SK-N-SH treated with all-trans-retinoic acid at 6 μM for 48 hours (cell line): ENCODE data around the gene TNK2.

Source experiments
- ZFP3 ChIP-seq: fragments of 250-450 bp; sonication (Bioruptor Pico); IDR thresholded peaks from 2 replicates; pipeline ENCODE4 v1.5.0; 2020; ENCODE audit warnings: mild to moderate bottlenecking, moderate library complexity
- TF ChIP-seq, protein P1 (sequence below): fragments of 250-450 bp; sonication (Bioruptor Pico); IDR thresholded peaks from 2 replicates; pipeline ENCODE4 v1.5.1; 2020; ENCODE audit warnings: low read depth, mild to moderate bottlenecking, moderate library complexity

DNA sequence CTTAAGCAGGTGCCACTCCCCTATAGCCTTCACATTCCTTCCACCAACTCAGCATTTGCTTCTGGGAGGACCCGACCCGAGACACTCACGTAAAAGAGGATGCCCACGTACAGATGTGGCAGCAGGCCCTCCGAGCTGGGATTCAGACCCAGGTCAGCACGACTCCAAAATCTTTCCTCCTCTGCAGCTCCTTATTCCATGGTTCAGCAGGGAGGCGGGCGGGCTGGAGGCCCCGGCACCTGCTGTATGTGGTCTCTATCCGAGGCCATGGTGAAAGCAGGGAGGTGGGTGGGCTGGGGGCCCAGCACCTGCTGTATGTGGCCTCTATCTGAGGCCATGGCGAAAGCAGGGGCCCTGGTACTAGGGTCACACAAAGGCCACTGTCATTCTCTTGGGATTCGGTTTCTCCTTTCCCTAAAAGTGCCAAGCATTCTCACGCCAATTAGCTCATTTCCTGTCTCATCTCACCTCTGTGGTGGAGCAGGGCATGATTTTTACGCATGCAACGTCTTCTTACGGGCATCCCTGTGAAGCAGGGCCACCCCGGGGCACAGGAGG is 90.7 kb downstream of the TNK2 start:
- TF ChIP-seq ZFP3 (CRISPR knock-in tag): no peak
- TF ChIP-seq, protein P1, sequence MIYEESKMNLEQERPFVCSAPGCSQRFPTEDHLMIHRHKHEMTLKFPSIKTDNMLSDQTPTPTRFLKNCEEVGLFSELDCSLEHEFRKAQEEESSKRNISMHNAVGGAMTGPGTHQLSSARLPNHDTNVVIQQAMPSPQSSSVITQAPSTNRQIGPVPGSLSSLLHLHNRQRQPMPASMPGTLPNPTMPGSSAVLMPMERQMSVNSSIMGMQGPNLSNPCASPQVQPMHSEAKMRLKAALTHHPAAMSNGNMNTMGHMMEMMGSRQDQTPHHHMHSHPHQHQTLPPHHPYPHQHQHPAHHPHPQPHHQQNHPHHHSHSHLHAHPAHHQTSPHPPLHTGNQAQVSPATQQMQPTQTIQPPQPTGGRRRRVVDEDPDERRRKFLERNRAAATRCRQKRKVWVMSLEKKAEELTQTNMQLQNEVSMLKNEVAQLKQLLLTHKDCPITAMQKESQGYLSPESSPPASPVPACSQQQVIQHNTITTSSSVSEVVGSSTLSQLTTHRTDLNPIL (CRISPR knock-in tag): no peak
